ENCODE results near the gene KITLG.

The KITLG gene

DNA sequence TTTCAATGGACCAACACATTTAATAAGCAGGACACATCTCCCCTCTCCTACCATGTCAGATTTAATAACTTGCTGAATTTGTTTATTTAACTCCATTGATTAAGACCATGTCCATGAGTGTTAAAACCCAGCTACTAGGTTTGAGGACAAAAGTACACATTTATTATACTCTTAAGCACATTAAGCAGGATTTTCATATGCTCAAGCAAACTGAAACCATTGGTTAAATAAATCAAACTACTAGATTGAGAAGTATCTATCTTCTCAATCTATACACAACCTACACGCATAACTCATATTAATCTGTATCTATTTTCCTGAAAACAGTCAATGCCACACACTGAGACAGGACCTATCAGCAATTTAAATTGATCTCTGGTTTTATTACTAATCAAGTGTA, 85.2 kb downstream of the KITLG start:
- no peaks in the 10 kb centered on the region for H3K27me3 ChIP-seq (replicated peaks; ENCODE audit: insufficient read depth, low read length)
- TF ChIP-seq EZH2phosphoT487 (IDR thresholded peaks at IDR 0.05; ENCODE audit: low read length) (no peak), CTCF (IDR thresholded peaks at IDR 0.05; ENCODE audit: low read length) (no peak), EZH2 (optimal IDR thresholded peaks at IDR 0.05; ENCODE audit: low read depth, low read length) (no peak)
- H3K36me3 ChIP-seq (replicated peaks; ENCODE audit: insufficient read depth, low read length): no peaks in the 10 kb centered on the region
- no peaks in the 10 kb centered on the region for H3K9me2 ChIP-seq (replicated peaks; ENCODE audit: insufficient read depth, low read length)
- H3K9ac ChIP-seq (ENCODE audit: low read length): no peak overlapping the region
- H3K79me2 ChIP-seq (ENCODE audit: low read length): no peaks in the 10 kb centered on the region
- H3F3A ChIP-seq (ENCODE audit: insufficient read depth, low read length): no peaks in the 10 kb centered on the region
- H2AFZ ChIP-seq (ENCODE audit: low read length): no peak overlapping the region
- DNase-seq: no peak
- no peaks in the 10 kb centered on the region for H4K20me1 ChIP-seq (ENCODE audit: insufficient read depth, low read length)
- H3K4me3 ChIP-seq (ENCODE audit: low read length): no peak overlapping the region
- H3K4me1 ChIP-seq (ENCODE audit: low read length): no peaks in the 10 kb centered on the region
- H3K4me2 ChIP-seq (ENCODE audit: low read depth, low read length): no peak overlapping the region
- H3K27ac ChIP-seq (ENCODE audit: low read length): no peak overlapping the region
- H3K9me3 ChIP-seq (replicated peaks; ENCODE audit: insufficient read depth, low read length): no peaks in the 10 kb centered on the region

DNA sequence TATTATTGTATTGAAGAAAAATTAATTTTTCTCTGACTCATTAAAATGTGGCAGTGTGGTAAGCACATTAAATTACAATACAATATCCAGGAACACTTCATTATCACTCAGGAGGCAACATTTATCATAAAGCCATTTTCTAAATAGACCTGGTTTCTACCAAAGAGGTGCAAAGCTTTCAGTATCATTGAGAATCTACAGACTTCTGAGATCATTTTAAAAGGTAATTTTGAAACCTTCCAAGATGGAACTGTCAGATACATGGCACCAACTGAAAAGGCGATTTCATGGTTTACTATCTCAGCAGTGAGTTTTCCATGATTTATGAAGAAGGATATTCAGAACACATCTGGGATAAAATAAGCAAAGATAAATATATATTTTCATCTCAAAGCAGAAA, 85.8 kb downstream of the KITLG start:
- Histone ChIP-seq H4K20me1 (ENCODE audit: insufficient read depth, low read length) (no peaks in the 10 kb centered on the region), H2AFZ (ENCODE audit: low read length) (no peak overlapping the region), H3F3A (ENCODE audit: insufficient read depth, low read length) (no peaks in the 10 kb centered on the region)

GRCh38 chr12:88493636-88494035, 86.6 kb downstream of the KITLG start:
- H3K36me3 ChIP-seq (replicated peaks; ENCODE audit: insufficient read depth, low read length): no peaks in the 10 kb centered on the region
- no peaks in the 10 kb centered on the region for H3K9me3 ChIP-seq (replicated peaks; ENCODE audit: insufficient read depth, low read length)
- no peaks in the 10 kb centered on the region for H3K27me3 ChIP-seq (replicated peaks; ENCODE audit: insufficient read depth, low read length)
- H3K4me2 ChIP-seq (ENCODE audit: low read depth, low read length): no peak overlapping the region
- no peaks in the 10 kb centered on the region for H3K4me1 ChIP-seq (ENCODE audit: low read length)
- H3K27ac ChIP-seq (ENCODE audit: low read length): no peak overlapping the region
- no peak for TF ChIP-seq CTCF (IDR thresholded peaks at IDR 0.05; ENCODE audit: low read length)
- no peak for TF ChIP-seq EZH2 (optimal IDR thresholded peaks at IDR 0.05; ENCODE audit: low read depth, low read length)
- TF ChIP-seq EZH2phosphoT487 (IDR thresholded peaks at IDR 0.05; ENCODE audit: low read length): no peak
- no peaks in the 10 kb centered on the region for H3K79me2 ChIP-seq (ENCODE audit: low read length)
- H3K9me2 ChIP-seq (replicated peaks; ENCODE audit: insufficient read depth, low read length): no peaks in the 10 kb centered on the region
- no peak for DNase-seq
- H3K9ac ChIP-seq (ENCODE audit: low read length): no peak overlapping the region
- no peak overlapping the region for H3K4me3 ChIP-seq (ENCODE audit: low read length)
- no peak overlapping the region for H2AFZ ChIP-seq (ENCODE audit: low read length)
- H3F3A ChIP-seq (ENCODE audit: insufficient read depth, low read length): no peaks in the 10 kb centered on the region
- H4K20me1 ChIP-seq (ENCODE audit: insufficient read depth, low read length): no peaks in the 10 kb centered on the region

More for the DNA sequence above, 85.8 kb downstream of the KITLG start:
- no peak overlapping the region for H3K4me3 ChIP-seq (ENCODE audit: low read length)
- H3K9me3 ChIP-seq (replicated peaks; ENCODE audit: insufficient read depth, low read length): no peaks in the 10 kb centered on the region
- H3K9me2 ChIP-seq (replicated peaks; ENCODE audit: insufficient read depth, low read length): no peaks in the 10 kb centered on the region
- H3K36me3 ChIP-seq (replicated peaks; ENCODE audit: insufficient read depth, low read length): no peaks in the 10 kb centered on the region
- H3K27me3 ChIP-seq (replicated peaks; ENCODE audit: insufficient read depth, low read length): no peaks in the 10 kb centered on the region
- H3K4me2 ChIP-seq (ENCODE audit: low read depth, low read length): no peak overlapping the region
- no peak overlapping the region for H3K27ac ChIP-seq (ENCODE audit: low read length)
- H3K9ac ChIP-seq (ENCODE audit: low read length): no peak overlapping the region
- TF ChIP-seq CTCF (IDR thresholded peaks at IDR 0.05; ENCODE audit: low read length): no peak
- no peak for TF ChIP-seq EZH2 (optimal IDR thresholded peaks at IDR 0.05; ENCODE audit: low read depth, low read length)
- TF ChIP-seq EZH2phosphoT487 (IDR thresholded peaks at IDR 0.05; ENCODE audit: low read length): no peak
- H3K4me1 ChIP-seq (ENCODE audit: low read length): no peaks in the 10 kb centered on the region
- no peak for DNase-seq
- no peaks in the 10 kb centered on the region for H3K79me2 ChIP-seq (ENCODE audit: low read length)

Data from MM.1S (cell line).